HUES48 (cell line): ENCODE data around the gene VMP1.
"Not testable (repeated sequence)": the region's sequence is repeated elsewhere in the genome, so short reads cannot be mapped to it uniquely, and the experiment has no call there.

Experiments
- H3K27ac ChIP-seq: one replicate; pipeline ENCODE4 v1.7.0; 2013; ENCODE audit warnings: low read depth, low read length, inconsistent platforms
- H3K27me3 ChIP-seq: 2 replicates; pipeline ENCODE4 v1.6.1; 2013; ENCODE audit warnings: mild to moderate bottlenecking, low read length; ENCODE audit not compliant: control insufficient read depth, insufficient read depth
- H3K36me3 ChIP-seq: 2 replicates; pipeline ENCODE4 v1.6.1; 2013; ENCODE audit warnings: low read length; ENCODE audit not compliant: control insufficient read depth, insufficient read depth
- H3K4me1 ChIP-seq: 2 replicates; pipeline ENCODE4 v1.6.1; 2013; ENCODE audit warnings: mild to moderate bottlenecking, low read length; ENCODE audit not compliant: control insufficient read depth, insufficient read depth
- H3K4me3 ChIP-seq: 2 replicates; pipeline ENCODE4 v1.5.1; 2013; ENCODE audit warnings: mild to moderate bottlenecking, low read depth, low read length
- H3K9ac ChIP-seq: 2 replicates; pipeline ENCODE4 v1.6.1; 2013; ENCODE audit warnings: mild to moderate bottlenecking, low read depth, low read length, moderate library complexity
- H3K9me3 ChIP-seq: 2 replicates; pipeline ENCODE4 v1.6.1; 2013; ENCODE audit warnings: low read length; ENCODE audit not compliant: control insufficient read depth, insufficient read depth

VMP1 gene

DNA sequence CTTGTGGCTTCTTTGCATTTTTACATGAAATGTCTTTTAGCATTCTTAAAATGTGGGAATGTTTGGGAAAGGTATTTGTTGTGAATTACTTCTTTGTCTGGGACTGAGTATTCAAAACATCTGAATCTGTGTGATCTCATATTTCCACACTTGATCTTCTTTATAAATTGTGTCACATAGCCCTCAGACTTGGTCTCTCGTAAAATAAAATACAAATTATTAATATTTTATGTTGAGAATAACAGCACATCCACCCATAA is 103.4 kb downstream of the VMP1 start:
- Histone ChIP-seq H3K4me1 (peaks cover 6% of the 10 kb centered on the region; the same call in 1 of the 2 replicates), H3K36me3 (peaks cover 12% of the 10 kb centered on the region), H3K27ac (peak overlapping the region; percentile 20), H3K9ac (no peak overlapping the region), H3K27me3 (no peaks in the 10 kb centered on the region), H3K4me3 (no peak overlapping the region), H3K9me3 (no peaks in the 10 kb centered on the region)

DNA sequence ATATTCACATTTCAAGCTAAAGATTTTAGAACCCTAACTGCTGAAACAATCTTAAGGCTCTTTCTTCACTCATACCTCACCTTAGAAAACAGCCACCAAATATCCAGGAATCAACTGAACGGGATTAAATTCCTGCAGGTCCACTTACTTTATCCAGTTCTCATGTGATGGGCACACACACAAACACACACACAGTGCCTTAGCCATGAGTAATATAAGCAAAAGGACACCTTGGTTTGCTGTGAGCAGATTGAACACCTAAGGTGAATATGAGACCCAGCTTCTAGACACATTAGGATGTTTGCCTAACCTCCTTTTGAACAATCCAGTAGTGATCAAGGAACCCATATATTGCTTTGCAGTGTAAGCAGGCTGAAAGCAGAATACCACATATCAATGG is 103.8 kb downstream of the VMP1 start:
- Histone ChIP-seq H3K9me3 (no peaks in the 10 kb centered on the region), H3K27me3 (no peaks in the 10 kb centered on the region), H3K27ac (no peak overlapping the region), H3K9ac (no peak overlapping the region), H3K4me1 (peaks cover 6% of the 10 kb centered on the region; the same call in 1 of the 2 replicates), H3K4me3 (no peak overlapping the region), H3K36me3 (peaks cover 12% of the 10 kb centered on the region)

DNA sequence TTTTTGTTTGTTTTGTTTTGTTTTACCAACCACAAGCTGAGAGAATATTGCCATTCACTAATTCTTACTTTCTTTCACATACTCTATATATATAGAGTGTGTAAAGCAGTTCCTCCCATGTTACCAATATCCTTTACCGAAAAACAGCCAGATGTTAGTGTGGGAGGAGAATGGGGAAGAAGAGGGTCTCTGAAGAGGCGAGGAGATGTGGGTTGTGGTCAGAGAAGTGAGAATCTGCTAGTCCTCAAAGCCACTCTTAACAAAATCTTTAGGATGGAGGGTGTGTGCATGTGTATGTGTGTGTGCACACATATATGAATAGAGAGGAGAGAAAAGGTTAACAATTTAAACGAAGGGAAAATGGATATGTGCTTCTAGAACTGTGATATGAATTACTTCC is 104.7 kb downstream of the VMP1 start:
- Histone ChIP-seq H3K4me1 (peaks cover 6% of the 10 kb centered on the region; the same call in 1 of the 2 replicates), H3K9me3 (no peaks in the 10 kb centered on the region), H3K4me3 (no peak overlapping the region), H3K27me3 (no peaks in the 10 kb centered on the region), H3K9ac (no peak overlapping the region), H3K36me3 (peaks cover 12% of the 10 kb centered on the region), H3K27ac (no peak overlapping the region)

DNA sequence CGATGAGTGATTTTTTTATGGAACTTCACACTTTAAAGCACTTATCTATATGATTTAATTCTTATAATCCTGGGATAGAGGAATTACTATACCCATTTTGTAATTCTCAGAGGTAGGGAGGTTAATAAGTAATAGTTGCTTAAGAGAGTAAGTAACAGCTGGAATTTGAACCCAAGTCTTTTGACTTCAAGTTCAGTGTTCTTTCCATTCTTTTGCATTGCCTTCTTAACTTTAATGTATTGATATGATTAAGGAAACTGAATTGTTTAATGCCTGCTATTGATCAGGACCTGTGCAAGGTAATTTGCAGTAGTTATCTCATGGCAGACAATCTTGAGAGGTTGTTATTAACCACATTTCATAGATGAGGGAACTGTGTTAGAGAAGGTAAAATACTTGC is 106.8 kb downstream of the VMP1 start:
- Histone ChIP-seq H3K27me3 (no peaks in the 10 kb centered on the region), H3K27ac (no peak overlapping the region), H3K36me3 (peaks cover 12% of the 10 kb centered on the region), H3K4me1 (peaks cover 6% of the 10 kb centered on the region; the same call in 1 of the 2 replicates), H3K9ac (no peak overlapping the region), H3K4me3 (no peak overlapping the region), H3K9me3 (no peaks in the 10 kb centered on the region)

DNA sequence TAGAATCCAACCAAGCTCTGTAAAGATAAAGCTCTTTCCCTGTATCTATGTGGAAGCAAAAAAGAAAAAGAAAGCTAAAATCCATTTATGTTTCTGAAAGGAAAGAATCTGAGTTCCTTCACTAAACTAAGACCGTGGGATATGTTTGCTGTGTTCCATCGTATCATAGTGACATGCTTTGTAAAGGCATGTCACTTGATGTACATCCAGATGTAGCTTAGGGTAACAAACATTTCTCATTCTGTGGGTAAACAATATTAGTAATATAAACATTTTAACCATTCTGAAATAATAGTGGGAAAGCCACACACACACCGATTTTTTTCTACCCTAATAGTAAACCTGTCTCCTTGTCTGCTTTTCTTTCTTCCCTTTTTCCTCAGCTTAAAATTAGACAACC is 107.2 kb downstream of the VMP1 start:
- H3K4me1 ChIP-seq = peaks cover 6% of the 10 kb centered on the region; the same call in 1 of the 2 replicates
- peaks cover 12% of the 10 kb centered on the region for H3K36me3 ChIP-seq
- no peak overlapping the region for H3K4me3 ChIP-seq
- H3K27me3 ChIP-seq = no peaks in the 10 kb centered on the region
- H3K27ac ChIP-seq = no peak overlapping the region
- no peak overlapping the region for H3K9ac ChIP-seq
- no peaks in the 10 kb centered on the region for H3K9me3 ChIP-seq

DNA sequence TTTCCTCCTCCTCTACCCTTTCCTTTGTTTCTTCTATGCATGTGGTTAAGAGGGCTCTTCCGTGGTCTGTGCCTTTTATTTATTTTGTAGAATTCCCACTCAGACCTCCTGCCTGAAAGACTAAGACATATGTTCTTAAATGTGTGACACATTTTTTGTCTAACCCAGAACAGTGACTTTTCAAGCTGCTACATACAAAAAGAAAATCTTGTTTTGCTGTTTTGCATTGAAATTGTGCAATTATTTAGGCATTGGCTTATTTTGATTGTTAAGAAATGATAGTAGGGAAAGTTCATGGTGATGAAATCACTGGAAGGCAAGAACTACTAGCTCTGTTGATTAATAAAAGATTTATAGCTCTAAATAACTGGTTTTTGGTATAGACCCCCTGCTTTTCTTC is 108.5 kb downstream of the VMP1 start:
- no peaks in the 10 kb centered on the region for H3K27me3 ChIP-seq
- no peaks in the 10 kb centered on the region for H3K4me1 ChIP-seq
- no peak overlapping the region for H3K27ac ChIP-seq
- peaks cover 12% of the 10 kb centered on the region; the same call in 1 of the 2 replicates for H3K36me3 ChIP-seq
- H3K9ac ChIP-seq = no peak overlapping the region
- no peaks in the 10 kb centered on the region for H3K9me3 ChIP-seq
- H3K4me3 ChIP-seq = no peak overlapping the region

DNA sequence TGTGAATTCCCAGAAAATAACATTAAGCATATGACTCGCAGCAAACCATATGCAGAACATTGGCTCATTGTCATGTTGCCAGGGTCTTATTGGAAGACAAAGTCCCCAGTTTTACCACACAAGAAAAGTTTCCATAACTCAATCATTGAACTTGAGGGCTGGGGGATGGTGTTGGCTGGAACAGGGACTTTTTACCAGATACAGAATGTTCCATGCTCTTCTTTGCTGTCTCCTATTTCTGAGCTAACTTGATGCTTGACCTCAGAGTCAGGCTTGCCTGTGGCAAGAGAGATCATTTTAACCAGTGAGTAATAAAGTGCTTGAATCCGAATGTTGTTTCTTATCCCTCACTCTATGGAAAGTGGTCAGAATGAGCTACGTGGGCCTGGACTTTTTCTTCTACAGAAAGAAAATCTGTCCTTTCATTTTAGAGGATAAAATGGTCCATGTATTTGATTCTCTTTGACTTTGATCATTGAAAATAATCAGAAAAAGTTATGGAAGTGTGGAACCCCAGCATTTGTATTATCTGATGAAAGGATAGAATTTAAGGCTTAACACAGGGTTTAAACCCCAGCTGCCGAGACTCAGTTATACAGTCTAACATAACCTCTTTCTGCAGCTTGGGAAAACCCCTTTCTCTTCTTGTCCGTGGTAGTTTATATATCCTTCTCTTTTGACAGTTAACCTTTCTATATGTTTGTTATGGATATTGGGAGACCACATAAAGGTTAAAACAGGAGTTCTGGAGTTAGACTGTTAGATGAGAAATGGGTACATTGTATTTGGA is 118.3 kb downstream of the VMP1 start:
- H3K27ac ChIP-seq = peak overlapping the region; percentile 62
- H3K4me3 ChIP-seq = no peak overlapping the region
- H3K36me3 ChIP-seq = no peaks in the 10 kb centered on the region
- H3K4me1 ChIP-seq = peaks cover 35% of the 10 kb centered on the region
- no peaks in the 10 kb centered on the region for H3K27me3 ChIP-seq
- no peak overlapping the region for H3K9ac ChIP-seq
- no peaks in the 10 kb centered on the region for H3K9me3 ChIP-seq

DNA sequence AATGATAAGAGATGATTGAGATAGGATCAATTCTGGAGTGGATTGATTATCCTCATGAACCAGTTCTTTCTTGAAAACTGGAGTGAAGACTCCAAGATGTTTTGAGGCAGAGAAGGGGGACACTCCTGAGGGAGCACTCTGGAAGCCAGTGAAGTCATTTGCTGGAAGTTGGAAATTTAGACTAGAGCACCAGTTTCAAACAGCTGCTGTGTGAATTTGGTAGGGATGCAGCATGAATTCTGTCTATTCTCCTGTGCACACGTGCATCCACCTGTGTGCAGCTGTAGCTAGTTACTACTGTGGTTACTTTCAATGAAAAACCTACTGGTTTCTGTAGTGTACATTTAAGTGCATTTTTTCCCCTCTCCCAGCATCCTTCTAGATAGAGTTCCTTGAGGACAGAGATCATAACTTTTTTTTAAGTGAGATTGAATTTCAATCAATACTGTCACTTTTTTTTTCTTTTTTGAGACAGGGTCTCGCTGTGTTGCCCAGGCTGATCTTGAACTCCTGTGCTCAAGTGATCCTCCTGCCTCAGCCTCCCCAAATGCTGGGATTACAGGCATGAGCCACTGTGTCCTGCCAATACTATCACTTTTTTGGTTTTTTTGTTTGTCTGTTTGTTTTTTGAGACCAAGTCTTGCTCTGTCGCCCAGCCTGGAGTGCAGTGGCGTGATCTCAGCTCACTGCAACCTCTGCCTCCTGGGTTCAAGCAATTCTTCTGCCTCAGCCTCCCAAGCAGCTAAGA is 119.4 kb downstream of the VMP1 start:
- no peak overlapping the region for H3K4me3 ChIP-seq
- peak overlapping the region; percentile 11 for H3K27ac ChIP-seq
- H3K9ac ChIP-seq = no peak overlapping the region
- H3K36me3 ChIP-seq = no peaks in the 10 kb centered on the region
- H3K27me3 ChIP-seq = no peaks in the 10 kb centered on the region
- H3K4me1 ChIP-seq = peaks cover 35% of the 10 kb centered on the region
- no peaks in the 10 kb centered on the region for H3K9me3 ChIP-seq

DNA sequence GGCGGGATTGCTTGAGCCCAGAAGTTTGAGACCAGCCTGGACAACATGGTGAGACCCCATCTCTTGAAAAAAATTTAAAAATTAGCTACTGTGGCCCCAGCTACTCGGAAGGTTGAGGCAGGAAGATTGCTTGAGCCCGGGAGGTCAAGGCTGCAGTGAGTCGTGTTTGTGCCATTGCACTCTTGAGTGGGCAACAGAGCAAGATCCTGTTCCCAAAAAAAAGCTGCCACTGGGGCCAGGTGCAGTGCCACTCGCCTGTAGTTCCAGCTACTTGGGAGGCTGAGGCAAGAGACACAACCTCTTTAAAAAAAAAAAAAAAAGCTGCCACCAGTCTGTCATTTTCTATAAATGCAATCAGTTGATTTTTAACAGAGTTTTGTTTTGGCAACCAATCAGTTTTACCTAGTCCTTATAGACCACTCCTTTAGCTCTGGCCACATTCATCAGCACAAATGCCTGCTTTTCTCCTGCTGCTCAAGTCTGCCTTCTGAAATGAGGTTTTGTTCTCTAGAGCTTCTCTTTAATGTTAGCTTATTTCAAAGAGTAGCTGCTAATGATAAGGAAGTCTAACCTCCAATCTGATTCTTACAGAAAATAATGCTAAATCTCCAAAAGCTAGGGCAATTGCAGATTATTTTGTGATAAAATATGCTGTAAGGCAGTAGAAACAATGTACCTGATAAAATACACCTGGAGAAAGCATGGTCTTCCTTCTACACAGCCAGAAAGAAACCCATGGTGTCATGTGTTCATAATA is 120.4 kb downstream of the VMP1 start:
- peaks cover 35% of the 10 kb centered on the region for H3K4me1 ChIP-seq
- H3K9me3 ChIP-seq = no peaks in the 10 kb centered on the region
- H3K4me3 ChIP-seq = no peak overlapping the region
- no peak overlapping the region for H3K27ac ChIP-seq
- no peaks in the 10 kb centered on the region for H3K36me3 ChIP-seq
- no peaks in the 10 kb centered on the region for H3K27me3 ChIP-seq
- H3K9ac ChIP-seq = no peak overlapping the region

DNA sequence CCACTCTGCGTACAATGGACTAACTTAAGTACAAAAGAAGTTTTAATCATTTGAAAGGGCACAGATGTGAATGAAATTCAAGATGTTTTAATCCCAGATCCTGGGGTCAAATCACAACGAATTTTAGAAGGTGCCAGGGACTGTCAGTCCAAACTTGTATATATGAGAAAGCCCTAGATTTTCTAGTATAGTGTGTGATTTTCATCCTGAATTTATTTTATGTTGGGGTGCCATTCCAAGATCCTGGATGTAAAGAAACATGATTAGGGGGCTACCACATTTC is 121.0 kb downstream of the VMP1 start:
- Histone ChIP-seq H3K27me3 (no peaks in the 10 kb centered on the region), H3K4me1 (peaks cover 37% of the 10 kb centered on the region), H3K27ac (peak overlapping the region; percentile 67), H3K9ac (no peak overlapping the region), H3K4me3 (no peak overlapping the region), H3K9me3 (no peaks in the 10 kb centered on the region), H3K36me3 (no peaks in the 10 kb centered on the region)

DNA sequence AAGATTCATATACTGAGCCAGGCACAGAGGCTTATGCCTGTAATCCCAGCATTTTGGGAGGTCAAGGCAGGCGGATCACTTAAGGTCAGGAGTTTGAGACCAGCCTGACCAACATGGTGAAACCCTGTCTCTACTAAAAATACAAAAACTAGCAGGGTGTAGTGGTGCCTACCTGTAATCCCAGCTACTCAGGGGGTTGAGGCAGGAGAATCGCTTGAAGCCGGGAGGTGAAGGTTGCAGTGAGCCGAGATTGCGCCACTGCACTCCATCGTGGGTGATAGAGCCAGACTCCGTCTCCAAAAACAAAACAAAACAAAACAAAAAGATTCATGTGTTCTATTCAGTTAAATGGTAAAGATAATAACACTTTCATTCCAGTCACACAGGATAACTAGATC is 121.4 kb downstream of the VMP1 start:
- H3K9ac ChIP-seq, H3K27me3 ChIP-seq, H3K4me3 ChIP-seq, H3K36me3 ChIP-seq, H3K9me3 ChIP-seq: not testable (repeated sequence)
- Histone ChIP-seq H3K4me1 (peaks cover 37% of the 10 kb centered on the region), H3K27ac (peak overlapping the region; percentile 67)
